H1 (cell line): ENCODE measurements around the gene RNF157. TPM values are rescaled to one million over a fixed set of nuclear protein-coding genes. Genes with fewer than 3 reads are reported as not detected.

Source experiments
- BRCA1 ChIP-seq: IDR thresholded peaks from 2 replicates; pipeline ENCODE4 v1.6.1; 2012; ENCODE audit warnings: low read depth, low read length, improper control_type of control experiment
- CEBPB ChIP-seq: IDR thresholded peaks from 2 replicates; pipeline ENCODE4 v1.6.1; 2012; ENCODE audit warnings: low read depth, low read length
- HDAC2 ChIP-seq, 2 experiments: fragments of 300-600 bp in 1 of 2; sonication (generic) in 1 of 2; IDR thresholded peaks; 2 replicates each; pipeline ENCODE4 v1.6.1; 2011 to 2012; ENCODE audit warnings: low read depth in 2 of 2, low read length in 2 of 2, mild to moderate bottlenecking in 2 of 2, moderate library complexity in 2 of 2, borderline replicate concordance in 1 of 2, inconsistent platforms in 1 of 2
- PHF8 ChIP-seq: fragments of 200-600 bp; sonication (generic); conservative IDR thresholded peaks from 2 replicates; pipeline ENCODE4 v1.7.1; 2012; ENCODE audit warnings: low read depth, mild to moderate bottlenecking, inconsistent platforms, low read length, moderate library complexity
- POU5F1 ChIP-seq: IDR thresholded peaks from 2 replicates; pipeline ENCODE4 v1.6.1; 2011; ENCODE audit warnings: low read depth, mild to moderate bottlenecking, low read length, moderate library complexity
- RBBP5 ChIP-seq: IDR thresholded peaks from 2 replicates; pipeline ENCODE4 v1.7.1; 2012; ENCODE audit warnings: low read depth, mild to moderate bottlenecking, inconsistent platforms, low read length, moderate library complexity, borderline replicate concordance
- RFX5 ChIP-seq: IDR thresholded peaks from 2 replicates; pipeline ENCODE4 v1.6.1; 2011; ENCODE audit warnings: low read depth, low read length, improper control_type of control experiment, borderline replicate concordance
- SIRT6 ChIP-seq: IDR thresholded peaks from one replicate; pipeline ENCODE4 v1.7.1; 2012; ENCODE audit warnings: low read length, inconsistent platforms
- TEAD4 ChIP-seq: IDR thresholded peaks from 2 replicates; pipeline ENCODE4 v1.6.1; 2012; ENCODE audit warnings: low read depth, low read length, inconsistent platforms, mixed read lengths
- YY1 ChIP-seq: IDR thresholded peaks from 2 replicates; pipeline ENCODE4 v1.6.1; 2011; ENCODE audit warnings: low read depth, mild to moderate bottlenecking, low read length
- ZNF274 ChIP-seq: IDR thresholded peaks from 2 replicates; pipeline ENCODE4 v1.7.0; 2012; ENCODE audit warnings: low read length, borderline replicate concordance; ENCODE audit errors: extremely low read depth
- polyA plus RNA-seq, 7 experiments: library from polyadenylated mRNA; depleted of rRNA in 3 of 7; stranded (reverse) in 5 of 7; unstranded in 2 of 7; fragments of >200 nt in 5 of 7; fragments of 200-250 nt in 2 of 7; gene quantifications; 1 replicate in 5 of 7; 2 replicates in 1 of 7; 4 replicates in 1 of 7; pipeline versions ENCODE4 v1.2.1 to v1.2.3, GENCODE V29; 2011 to 2013; ENCODE audit warnings: missing spikeins in 2 of 7, mixed read lengths in 2 of 7
- total RNA-seq: library from RNA; stranded (reverse); fragmentation: NEBNext Ultra II Directional; extraction: Animal tissue kit (Norgen Biotek cat#: 25700); gene quantifications from 2 replicates; pipeline ENCODE4 v1.2.1, GENCODE V29; 2021
- TF ChIP-seq, protein P1 (sequence below): IDR thresholded peaks from 2 replicates; pipeline ENCODE4 v1.6.1; 2012; ENCODE audit warnings: low read length, inconsistent platforms

RNF157 gene
- total and polyA plus RNA-seq, 2 of the 8 experiments (the other 6 are each of a cell fraction or from before 2014, with no cell fraction given): 13.4 to 16.7 TPM

GRCh38 chr17:76103274-76104139 lies 136.8 kb downstream of the RNF157 start, which contains the start of gene EXOC7 (continued):
- TF ChIP-seq SIRT6 (no peak), RBBP5 (0 out of 2 replicates have a peak, but pooled peaks have one; percentile 49), POU5F1 (no peak), ZNF274 (no peak), CEBPB (no peak; the same call in 1 of the 2 replicates), RFX5 (no peak), BRCA1 (no peak), TEAD4 (0 out of 2 replicates have a peak, but pooled peaks have one; percentile 17), PHF8 (peak; percentile 85), HDAC2 (IDR thresholded peaks at IDR 0.05; ENCODE audit: borderline replicate concordance in 1 of 2, low read depth in 2 of 2, low read length in 2 of 2) (peak; percentile 23 to 68; a peak in 2 of 4 replicates), YY1 (peak; percentile 98)
- TF ChIP-seq, protein P1, sequence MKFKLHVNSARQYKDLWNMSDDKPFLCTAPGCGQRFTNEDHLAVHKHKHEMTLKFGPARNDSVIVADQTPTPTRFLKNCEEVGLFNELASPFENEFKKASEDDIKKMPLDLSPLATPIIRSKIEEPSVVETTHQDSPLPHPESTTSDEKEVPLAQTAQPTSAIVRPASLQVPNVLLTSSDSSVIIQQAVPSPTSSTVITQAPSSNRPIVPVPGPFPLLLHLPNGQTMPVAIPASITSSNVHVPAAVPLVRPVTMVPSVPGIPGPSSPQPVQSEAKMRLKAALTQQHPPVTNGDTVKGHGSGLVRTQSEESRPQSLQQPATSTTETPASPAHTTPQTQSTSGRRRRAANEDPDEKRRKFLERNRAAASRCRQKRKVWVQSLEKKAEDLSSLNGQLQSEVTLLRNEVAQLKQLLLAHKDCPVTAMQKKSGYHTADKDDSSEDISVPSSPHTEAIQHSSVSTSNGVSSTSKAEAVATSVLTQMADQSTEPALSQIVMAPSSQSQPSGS: no peak
